ENCODE data around the gene PCDHA10.
"Not testable (repeated sequence)": the region's sequence is repeated elsewhere in the genome, so short reads cannot be mapped to it uniquely, and the experiment has no call there.

PCDHA10 gene

DNA sequence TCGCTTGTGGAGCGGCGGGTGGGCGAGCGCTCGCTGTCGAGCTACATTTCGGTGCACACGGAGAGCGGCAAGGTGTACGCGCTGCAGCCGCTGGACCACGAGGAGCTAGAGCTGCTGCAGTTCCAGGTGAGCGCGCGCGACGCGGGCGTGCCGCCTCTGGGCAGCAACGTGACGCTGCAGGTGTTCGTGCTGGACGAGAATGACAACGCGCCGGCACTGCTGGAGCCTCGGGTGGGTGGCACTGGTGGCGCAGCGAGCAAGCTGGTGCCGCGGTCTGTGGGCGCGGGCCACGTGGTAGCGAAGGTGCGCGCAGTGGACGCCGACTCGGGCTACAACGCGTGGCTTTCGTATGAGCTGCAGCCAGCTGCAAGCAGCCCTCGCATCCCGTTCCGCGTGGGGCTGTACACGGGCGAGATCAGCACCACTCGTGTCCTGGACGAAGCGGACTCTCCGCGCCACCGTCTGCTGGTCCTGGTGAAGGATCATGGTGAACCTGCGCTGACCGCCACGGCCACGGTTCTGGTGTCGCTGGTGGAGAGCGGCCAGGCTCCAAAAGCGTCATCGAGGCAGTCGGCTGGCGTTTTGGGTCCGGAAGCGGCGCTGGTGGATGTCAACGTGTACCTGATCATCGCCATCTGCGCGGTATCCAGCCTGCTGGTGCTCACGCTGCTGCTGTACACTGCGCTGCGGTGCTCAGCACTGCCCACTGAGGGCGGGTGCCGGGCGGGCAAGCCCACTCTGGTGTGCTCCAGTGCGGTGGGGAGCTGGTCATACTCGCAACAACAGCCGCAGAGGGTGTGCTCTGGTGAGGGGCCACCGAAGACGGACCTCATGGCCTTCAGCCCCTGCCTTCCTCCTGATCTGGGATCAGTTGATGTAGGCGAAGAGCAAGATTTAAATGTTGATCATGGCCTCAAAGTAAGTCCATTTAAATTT is 12.6 kb upstream of the PCDHA10 start:
- DNase-seq (ENCODE audit: low spot score) = no peak

GRCh38 chr5:140848139-140849102 is 7.3 kb upstream of the PCDHA10 start, which contains the start of gene PCDHA9:
PCDHA9 (plus strand) TSS chr5:140848382; CDS start chr5:140848496, 114 bp downstream.
- DNase-seq (ENCODE audit: low spot score) = not testable (repeated sequence)

DNA sequence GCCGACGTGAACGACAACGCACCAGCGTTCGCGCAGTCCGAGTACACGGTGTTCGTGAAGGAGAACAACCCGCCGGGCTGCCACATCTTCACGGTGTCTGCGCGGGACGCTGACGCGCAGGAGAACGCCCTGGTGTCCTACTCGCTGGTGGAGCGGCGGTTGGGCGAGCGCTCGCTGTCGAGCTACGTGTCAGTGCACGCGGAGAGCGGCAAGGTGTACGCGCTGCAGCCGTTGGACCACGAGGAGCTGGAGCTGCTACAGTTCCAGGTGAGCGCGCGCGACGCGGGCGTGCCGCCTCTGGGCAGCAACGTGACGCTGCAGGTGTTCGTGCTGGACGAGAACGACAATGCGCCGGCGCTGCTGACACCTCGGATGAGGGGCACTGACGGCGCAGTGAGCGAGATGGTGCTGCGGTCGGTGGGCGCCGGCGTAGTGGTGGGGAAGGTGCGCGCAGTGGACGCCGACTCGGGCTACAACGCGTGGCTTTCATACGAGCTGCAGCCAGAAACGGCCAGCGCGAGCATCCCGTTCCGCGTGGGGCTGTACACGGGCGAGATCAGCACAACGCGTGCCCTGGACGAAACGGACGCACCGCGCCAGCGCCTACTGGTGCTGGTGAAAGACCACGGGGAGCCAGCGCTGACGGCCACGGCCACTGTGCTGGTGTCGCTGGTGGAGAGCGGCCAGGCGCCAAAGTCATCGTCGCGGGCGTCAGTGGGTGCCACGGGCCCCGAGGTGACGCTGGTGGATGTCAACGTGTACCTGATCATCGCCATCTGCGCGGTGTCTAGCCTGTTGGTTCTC is 5.7 kb upstream of the PCDHA10 start:
- DNase-seq (ENCODE audit: low spot score) = not testable (repeated sequence)

- no peak for DNase-seq (ENCODE audit: low spot score)
Measured at GRCh38 chr5:140857177-140857986, 1.7 kb downstream of the PCDHA10 start.

DNA sequence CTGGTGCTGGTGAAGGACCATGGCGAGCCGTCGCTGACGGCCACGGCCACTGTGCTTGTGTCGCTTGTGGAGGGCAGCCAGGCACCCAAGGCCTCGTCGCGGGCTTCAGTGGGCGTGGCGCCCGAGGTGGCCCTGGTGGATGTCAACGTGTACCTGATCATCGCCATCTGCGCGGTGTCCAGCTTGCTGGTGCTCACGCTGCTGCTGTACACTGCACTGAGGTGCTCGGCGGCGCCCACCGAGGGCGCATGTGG is 2.2 kb downstream of the PCDHA10 start:
- no peak for DNase-seq (ENCODE audit: low spot score)

GRCh38 chr5:140862441-140863295 is 7.0 kb downstream of the PCDHA10 start:
- no peak for DNase-seq (ENCODE audit: low spot score)

DNA sequence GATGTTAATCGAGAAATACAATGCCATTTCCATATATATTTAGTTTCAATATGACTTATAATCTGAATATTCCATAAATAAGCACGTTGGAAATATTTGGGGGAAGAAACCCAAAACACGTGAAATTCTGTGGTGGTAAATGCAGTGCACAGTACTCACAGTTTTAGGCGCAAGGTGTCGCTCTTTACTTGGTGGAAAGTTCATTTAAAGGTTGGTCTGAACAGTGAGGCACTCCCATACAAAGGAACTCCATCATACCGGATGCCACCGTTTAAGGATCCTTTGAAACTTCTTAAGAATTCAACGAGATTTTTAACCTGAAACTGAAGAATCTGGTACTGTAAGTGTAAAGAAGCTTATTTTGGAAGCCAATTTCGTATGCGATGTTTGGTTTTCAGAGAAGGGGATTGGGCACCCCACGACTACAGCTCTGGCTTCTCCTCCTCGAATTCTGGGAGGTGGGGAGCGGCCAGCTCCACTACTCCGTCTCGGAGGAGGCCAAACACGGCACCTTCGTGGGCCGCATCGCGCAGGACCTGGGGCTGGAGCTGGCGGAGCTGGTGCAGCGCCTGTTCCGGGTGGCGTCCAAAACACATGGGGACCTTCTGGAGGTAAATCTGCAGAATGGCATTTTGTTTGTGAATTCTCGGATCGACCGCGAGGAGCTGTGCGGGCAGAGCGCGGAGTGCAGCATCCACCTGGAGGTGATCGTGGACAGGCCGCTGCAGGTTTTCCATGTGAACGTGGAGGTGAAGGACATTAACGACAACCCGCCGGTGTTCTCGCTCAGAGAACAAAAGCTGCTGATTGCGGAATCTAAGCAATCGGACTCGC is 13.2 kb downstream of the PCDHA10 start, which contains the start of gene PCDHA11:
PCDHA11 (plus strand) TSS at position 237 of the 834 bp plus-strand sequence; CDS start at position 384, 147 bp downstream.
- DNase-seq (ENCODE audit: low spot score) = no peak

DNA sequence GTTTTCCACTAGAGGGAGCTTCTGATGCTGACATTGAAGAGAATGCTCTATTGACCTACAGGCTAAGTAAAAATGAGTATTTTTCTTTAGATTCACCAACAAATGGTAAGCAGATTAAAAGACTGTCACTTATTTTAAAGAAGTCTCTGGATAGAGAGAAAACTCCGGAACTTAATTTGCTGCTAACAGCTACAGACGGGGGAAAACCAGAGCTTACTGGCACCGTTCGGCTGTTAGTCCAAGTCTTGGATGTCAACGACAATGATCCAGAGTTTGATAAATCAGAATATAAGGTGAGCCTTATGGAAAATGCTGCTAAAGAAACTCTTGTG is 13.8 kb downstream of the PCDHA10 start:
- no peak for DNase-seq (ENCODE audit: low spot score)

GRCh38 chr5:140870221-140871201 is 14.8 kb downstream of the PCDHA10 start:
- DNase-seq (ENCODE audit: low spot score) = no peak

- no peak for DNase-seq (ENCODE audit: low spot score)
Measured at GRCh38 chr5:140875085-140876065, 19.7 kb downstream of the PCDHA10 start, which contains the start of gene PCDHA12. PCDHA12 (plus strand) TSS chr5:140875308; CDS start chr5:140875473, 165 bp downstream.

- not testable (repeated sequence) for DNase-seq (ENCODE audit: low spot score)
Measured at GRCh38 chr5:140876541-140877261, 21.0 kb downstream of the PCDHA10 start.

DNA sequence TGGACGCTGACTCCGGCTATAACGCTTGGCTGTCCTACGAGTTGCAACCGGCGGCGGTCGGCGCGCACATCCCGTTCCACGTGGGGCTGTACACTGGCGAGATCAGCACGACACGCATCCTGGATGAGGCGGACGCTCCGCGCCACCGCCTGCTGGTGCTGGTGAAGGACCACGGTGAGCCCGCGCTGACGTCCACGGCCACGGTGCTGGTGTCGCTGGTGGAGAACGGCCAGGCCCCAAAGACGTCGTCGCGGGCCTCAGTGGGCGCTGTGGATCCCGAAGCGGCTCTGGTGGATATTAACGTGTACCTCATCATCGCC is 21.5 kb downstream of the PCDHA10 start:
- DNase-seq (ENCODE audit: low spot score) = no peak

GRCh38 chr5:140881889-140882590 is 26.3 kb downstream of the PCDHA10 start, which contains the start of gene PCDHA13:
PCDHA13 (plus strand) TSS chr5:140882124; CDS start chr5:140882269, 145 bp downstream.
- DNase-seq (ENCODE audit: low spot score) = no peak

GRCh38 chr5:140882591-140882899 is 26.8 kb downstream of the PCDHA10 start:
- no peak for DNase-seq (ENCODE audit: low spot score)

- no peak for DNase-seq (ENCODE audit: low spot score)
Measured at GRCh38 chr5:140883373-140883772, 27.7 kb downstream of the PCDHA10 start.

Data from AG20443 (cell line).